Embryonic facial prominence (tissue), 1 donor: ENCODE results near the gene HEMK1.

Experiments
- DNase-seq: peaks from one replicate; pipeline ENCODE4 v3.0.0-alpha.2; 2016; ENCODE audit errors: extremely low spot score

The HEMK1 gene

GRCh38 chr3:50545781-50546180 lies 23.5 kb upstream of the HEMK1 start:
- DNase-seq: no peak

DNA sequence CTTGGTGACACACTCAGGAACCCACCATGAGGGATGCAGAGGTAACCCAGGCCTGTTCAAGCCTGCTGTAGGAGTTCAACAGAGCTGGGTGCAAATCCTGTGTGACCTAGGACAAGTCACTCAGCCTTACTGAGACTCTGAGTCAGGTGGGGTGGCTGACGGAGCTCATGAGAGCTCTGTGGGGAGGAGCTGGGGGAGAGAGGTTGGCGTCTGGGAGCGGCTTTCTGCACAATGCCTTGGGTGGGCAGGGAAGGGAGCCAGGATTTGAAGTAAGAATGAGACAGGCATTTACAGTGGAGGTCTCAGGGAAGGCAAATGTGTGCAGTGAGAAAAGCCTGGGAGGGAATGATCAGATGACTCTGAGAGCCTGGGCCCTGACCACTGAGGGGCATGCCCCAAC lies 20.1 kb upstream of the HEMK1 start:
- DNase-seq: no peak

DNA sequence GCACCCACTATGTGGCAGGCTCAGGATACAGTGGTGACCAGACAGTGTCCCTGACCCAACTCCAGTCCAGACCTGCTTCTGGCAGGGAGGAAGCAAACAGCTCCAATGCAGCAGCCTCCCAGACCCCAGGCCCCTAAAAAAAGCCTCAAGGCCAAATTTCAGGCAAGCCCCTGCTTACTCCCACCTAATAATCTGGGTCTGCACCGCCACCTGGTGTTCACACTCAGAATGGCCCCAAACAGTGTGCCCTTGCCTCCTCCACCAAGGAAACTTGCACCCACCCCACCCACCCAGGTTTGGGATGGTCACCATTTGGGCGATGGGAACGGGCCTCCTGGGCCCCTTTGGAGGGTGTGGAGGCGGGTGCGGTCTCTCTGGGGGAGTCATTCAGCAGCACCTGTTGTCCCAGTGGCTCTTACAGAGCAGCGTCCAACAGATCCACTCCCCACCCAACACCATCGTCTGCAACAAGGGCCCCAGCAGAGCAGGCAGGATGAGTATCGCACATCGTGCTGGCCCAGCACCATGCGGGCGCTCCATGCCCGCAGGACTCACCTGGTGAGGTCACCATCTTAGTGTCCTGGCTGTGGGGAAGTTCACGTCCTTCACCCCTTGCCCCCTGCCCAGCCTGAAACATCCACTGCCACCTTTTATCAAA lies 19.1 kb upstream of the HEMK1 start:
- DNase-seq: no peak

- DNase-seq: no peak
Measured at GRCh38 chr3:50551054-50551659, 18.2 kb upstream of the HEMK1 start.

GRCh38 chr3:50551681-50552435 lies 17.5 kb upstream of the HEMK1 start:
- DNase-seq: no peak

DNA sequence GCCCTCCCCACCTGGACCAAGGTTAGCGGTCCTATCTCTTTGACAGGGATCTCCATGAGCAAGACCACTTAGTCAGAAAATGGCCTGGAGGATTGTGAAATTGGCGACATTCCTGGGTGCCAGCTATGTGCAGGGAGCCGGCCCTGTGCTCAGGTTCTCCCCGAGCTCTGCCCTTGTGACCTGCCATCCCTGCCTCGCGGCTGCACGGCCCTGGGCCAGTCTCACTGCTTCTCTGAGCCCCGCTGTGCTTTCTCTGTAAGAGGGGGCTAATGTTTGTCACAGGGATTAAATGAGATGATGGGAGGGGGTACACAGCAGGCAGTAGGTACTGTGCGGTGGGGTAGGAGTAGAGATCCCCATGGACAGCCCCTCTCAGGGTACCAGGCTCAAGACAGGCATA lies 16.7 kb upstream of the HEMK1 start:
- no peak for DNase-seq

DNA sequence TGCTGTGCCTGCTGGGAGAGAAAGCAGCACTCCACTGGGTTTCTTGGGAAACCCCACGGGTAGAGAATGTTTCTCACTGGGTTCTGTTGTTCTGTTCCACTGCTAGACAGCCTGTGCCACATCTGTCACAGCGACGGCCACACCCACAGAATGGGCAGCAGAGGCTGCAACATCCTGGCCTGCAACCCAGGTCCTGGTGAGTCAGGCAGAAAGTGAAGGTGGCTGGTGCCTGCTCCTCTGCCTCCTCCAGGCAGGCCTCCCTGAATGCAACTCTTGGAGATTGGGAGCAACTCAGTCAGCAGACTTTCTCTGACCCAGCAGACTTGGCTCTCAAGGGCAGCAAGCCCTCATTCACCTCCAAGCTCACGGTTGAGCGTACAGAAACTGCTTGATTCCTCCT lies 14.8 kb upstream of the HEMK1 start:
- no peak for DNase-seq

GRCh38 chr3:50557106-50557505 lies 12.2 kb upstream of the HEMK1 start:
- DNase-seq: no peak

DNA sequence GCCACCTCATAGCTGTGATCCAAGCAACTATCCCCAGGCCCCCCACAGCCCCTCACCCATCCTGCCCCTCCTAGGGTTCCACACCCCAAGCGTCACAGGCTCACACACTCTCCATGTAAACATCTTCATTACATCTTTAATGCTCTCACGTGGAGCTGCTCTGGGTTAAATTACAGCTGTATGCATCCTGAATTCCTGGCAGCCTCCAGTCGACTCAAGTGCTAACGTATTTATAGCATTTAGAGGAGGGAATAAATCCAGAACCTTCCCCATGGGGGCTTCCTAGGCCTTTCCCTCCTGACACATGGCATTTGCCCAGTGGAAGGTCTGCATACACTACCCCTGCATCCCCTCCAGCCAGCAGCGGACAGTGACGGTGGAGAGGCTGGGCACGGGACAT lies 11.4 kb upstream of the HEMK1 start:
- DNase-seq: peak; percentile 59

DNA sequence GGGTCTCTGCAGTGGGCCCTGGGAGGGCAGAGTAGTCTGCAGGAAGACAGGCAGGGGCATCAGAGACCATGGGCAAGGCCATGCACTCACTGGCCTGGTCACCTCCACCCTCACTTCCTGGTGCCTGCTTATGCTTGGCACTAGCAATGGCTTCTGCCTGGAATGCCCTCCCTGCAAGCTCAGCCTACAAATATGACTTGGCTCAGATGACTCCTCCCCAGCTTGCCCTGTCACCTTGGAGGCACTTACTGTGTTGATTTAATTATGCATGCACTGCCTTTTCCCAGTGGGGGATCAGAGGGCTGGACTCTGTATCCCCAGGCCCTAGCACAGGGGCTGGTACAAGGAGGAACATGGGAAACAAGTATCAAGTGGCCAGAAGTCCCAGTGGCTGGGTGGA lies 9.6 kb upstream of the HEMK1 start:
- no peak for DNase-seq

GRCh38 chr3:50562861-50563260 lies 6.5 kb upstream of the HEMK1 start:
- no peak for DNase-seq

GRCh38 chr3:50563867-50564266 lies 5.5 kb upstream of the HEMK1 start:
- no peak for DNase-seq

DNA sequence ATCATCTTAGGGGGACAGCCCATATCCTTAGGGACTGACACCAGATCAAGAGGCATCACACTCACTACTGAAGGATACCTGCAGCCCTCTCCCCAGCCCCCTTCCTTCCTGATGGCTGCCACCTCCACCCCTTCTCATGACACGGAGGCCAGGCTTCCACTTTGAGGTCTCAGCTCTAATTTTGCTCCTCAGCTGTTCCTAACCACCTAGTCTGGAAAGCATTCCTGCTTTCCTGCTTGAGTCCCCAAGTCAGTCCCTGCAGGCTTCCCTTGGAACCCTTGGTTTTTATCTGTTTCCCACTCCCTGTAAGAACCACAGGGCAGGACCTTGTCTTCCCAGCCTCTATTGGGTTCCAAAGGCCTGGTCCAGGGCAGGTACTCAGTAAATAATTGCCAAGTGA lies 5.0 kb upstream of the HEMK1 start:
- no peak for DNase-seq

GRCh38 chr3:50567011-50567385 lies 2.3 kb upstream of the HEMK1 start:
- no peak for DNase-seq

DNA sequence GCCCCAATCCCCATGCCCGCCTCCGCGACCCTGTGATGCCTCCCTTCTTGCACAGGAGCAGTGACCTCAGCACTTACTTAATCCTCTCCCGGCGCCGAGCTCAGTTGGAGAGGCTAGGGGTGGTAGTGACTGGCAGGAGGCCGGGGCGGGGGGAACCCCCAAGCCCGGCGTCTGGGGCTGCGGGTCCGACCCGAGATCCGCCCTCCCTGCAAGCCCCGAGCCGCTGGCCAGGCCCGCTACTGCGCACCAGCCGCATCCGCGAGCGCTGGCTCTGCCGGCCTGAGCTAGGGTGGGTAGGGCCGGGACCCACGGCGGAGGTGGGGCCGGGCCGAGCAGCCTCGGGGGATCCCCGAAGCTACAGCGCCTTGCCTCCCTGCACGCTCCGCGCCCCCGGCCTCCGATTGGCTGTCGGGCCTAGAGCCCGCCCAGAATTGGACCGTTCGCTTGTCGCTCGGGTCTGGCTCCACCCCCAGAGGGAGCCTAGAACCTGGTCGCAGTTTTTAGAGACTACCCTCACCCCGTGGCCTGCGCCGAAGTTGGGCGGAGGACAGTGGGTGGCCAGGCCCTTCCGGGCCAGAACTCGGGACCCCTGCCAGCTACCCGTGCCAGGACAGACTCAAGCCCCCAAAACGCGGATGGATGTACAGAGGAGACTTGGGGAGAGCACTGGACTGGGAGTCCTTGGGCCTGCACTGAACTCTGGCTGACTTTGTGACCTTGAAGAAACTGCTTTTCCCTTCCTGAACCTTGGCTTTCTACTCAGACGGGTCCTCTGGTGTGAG lies 1.7 kb upstream of the HEMK1 start, which contains the start of gene C3orf18:
Gene C3orf18 (minus strand): TSS at position 362 of the 782 bp plus-strand sequence. CDS start 2,048 bp downstream, outside the sequence.
- peak; percentile 63 for DNase-seq

DNA sequence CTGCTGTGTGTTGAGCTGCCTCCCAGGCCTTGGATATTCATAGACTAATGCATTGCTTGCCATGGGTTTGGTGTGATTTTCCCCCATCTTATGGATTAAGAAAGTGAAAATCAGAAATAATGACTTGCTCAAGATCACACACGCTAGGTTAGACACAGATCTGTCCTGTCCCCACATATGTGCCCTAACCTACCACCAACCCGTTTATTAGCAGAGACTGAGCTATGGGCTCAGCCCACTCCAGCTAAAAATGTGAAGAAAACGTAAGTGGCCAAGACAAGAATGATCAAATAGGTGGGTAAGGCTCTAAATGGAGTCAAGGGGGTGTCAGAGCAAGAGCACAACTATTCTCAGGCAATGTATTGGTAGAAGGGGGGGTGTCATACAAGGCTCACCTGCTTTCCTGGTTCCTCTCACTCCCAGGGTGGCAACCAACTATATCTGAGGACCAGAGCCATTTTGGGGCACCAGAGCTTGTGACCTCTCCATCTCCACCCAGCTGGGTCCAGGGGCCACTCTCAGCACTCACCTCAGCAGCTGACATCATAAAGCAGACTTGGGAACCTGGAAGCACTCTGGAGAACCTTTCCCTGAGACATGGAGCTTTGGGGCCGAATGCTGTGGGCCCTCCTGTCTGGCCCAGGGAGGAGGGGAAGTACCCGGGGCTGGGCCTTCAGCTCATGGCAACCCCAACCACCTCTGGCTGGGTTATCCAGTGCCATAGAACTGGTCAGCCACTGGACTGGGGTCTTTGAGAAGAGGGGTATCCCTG lies 1.4 kb downstream of the HEMK1 start:
- no peak for DNase-seq

DNA sequence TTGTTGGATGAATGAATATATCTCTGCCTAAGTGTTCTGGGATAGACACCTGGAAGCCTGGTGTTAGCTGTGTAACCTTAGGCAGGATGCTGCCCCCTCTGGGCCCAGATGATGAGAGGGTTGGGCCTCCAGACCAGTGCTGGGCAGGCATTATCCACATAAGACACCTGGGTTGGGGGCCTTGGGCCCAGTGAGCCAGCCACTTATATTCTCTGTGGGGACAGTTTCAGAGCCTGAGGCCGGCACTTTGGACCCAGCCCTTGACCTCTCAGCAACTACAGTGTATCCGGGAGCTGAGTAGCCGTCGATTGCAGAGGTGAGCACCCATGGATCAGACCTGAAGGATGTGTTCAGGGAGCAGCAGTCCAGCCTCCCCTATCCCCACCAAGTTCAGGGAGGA lies 2.2 kb downstream of the HEMK1 start:
- no peak for DNase-seq

DNA sequence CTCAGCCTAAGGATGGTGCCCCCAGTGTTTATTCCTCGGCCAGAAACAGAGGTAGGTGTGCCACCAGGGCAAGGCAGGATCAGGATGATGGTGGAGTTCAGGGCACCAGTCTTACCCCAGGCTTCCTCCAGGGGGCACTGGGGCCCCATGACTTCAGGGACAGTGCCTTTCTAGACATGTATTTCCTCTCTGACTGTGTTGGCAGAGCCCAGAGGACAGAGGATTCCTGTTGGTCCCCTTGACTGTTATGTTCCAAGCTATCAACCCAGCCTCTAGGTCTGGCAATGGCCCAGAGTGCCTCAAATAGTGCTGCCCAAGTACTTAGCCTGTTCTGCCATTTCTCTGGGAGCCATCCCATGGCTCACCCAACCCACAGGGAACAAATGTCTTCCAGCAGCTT lies 2.8 kb downstream of the HEMK1 start:
- no peak for DNase-seq

DNA sequence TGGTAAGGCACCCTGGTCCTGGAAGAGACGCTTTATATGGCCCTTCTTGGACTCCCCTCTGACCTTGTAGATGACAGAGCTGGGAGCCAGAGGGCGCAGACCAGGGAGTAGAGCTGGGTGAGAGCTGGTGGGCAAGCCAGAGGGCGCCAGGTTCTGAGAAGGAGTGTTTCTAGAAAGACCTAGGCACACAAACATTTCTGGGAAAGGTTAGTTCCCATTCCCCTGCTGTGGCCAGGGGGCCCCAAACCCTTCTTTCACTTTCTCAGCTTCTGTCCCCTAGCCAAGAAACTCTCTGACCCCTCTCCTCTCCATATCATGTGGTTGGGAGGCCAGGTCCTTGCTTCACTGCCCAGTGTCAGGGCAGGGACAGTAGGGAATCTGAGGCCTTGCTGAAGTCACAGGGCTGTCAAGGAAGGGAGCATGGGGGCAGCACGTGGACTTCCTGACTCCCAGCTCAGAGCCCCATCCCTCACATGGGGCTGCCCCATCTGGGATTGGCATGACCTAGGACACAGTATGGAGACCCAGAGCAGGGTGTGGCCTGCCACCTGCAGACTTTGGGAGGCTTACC lies 3.6 kb downstream of the HEMK1 start:
- no peak for DNase-seq

GRCh38 chr3:50573566-50574443 lies 4.5 kb downstream of the HEMK1 start:
- no peak for DNase-seq
